D721Med (cell line): Measurements from ENCODE around the gene SLC22A31.

Experiments
- DNase-seq: peaks from one replicate; pipeline ENCODE4 v3.0.0; 2011; ENCODE audit warnings: low spot score; ENCODE audit not compliant: insufficient read length
- FAIRE-seq: peaks from 2 replicates; lab custom pipeline; 2011; peaks lifted over from hg19 to GRCh38; lab: Jason Lieb, UNC
- TF ChIP-seq, protein P1 (sequence below): IDR thresholded peaks from 2 replicates; pipeline ENCODE4 v1.5.1; 2012; ENCODE audit warnings: mild to moderate bottlenecking, control low read depth; ENCODE audit not compliant: insufficient read depth; ENCODE audit errors: missing control alignments

The SLC22A31 gene

DNA sequence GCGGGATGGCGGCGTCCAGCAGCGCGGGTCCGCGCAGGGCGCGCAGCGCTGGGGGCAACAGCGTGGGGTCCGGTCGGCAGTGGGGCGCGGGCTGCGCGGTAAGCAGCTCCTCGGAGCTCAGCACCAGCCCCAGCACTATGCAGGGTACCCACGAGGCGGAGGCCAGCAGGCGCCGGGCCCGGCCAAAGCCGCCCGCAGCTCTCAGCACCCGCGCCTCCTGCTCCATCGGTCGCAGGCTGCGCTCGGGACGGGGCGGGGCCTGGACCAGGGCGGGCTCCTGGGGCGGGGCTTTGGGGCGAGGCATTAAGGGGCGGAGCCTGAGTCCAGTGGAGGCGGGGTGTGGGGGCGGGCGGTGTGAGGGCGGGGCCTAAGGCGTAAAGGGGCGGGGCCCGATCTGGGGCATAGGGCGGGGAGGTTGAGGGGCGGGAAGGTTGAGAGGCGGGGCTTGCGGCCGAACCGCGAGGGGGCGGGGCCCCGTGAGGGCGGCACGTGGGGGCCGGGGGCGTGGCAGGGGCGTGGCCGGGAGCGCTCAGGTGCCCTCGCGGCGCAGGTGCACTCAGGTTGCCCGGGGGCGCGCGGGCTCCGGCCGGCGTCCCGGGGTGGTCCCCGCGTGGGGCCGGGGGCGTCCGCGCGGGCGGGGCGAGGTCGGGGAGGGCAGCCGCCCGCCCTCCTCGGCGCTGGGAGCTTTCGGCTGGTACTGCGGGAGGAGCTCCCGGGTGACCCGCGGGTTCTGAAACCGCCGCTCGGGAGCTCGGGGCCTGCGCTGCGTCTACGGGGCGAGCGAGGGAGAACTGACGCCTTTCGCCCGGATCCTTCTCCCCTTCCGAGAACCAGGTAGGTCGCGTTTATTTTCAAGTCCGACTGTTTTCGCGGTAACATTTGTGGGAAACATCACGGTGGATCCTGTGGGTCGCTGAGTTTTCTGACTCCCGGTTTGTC is 1.4 kb upstream of the SLC22A31 start:
- FAIRE-seq = no peak
- TF ChIP-seq, protein P1, sequence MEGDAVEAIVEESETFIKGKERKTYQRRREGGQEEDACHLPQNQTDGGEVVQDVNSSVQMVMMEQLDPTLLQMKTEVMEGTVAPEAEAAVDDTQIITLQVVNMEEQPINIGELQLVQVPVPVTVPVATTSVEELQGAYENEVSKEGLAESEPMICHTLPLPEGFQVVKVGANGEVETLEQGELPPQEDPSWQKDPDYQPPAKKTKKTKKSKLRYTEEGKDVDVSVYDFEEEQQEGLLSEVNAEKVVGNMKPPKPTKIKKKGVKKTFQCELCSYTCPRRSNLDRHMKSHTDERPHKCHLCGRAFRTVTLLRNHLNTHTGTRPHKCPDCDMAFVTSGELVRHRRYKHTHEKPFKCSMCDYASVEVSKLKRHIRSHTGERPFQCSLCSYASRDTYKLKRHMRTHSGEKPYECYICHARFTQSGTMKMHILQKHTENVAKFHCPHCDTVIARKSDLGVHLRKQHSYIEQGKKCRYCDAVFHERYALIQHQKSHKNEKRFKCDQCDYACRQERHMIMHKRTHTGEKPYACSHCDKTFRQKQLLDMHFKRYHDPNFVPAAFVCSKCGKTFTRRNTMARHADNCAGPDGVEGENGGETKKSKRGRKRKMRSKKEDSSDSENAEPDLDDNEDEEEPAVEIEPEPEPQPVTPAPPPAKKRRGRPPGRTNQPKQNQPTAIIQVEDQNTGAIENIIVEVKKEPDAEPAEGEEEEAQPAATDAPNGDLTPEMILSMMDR = no peak
- DNase-seq = peak; percentile 66

DNA sequence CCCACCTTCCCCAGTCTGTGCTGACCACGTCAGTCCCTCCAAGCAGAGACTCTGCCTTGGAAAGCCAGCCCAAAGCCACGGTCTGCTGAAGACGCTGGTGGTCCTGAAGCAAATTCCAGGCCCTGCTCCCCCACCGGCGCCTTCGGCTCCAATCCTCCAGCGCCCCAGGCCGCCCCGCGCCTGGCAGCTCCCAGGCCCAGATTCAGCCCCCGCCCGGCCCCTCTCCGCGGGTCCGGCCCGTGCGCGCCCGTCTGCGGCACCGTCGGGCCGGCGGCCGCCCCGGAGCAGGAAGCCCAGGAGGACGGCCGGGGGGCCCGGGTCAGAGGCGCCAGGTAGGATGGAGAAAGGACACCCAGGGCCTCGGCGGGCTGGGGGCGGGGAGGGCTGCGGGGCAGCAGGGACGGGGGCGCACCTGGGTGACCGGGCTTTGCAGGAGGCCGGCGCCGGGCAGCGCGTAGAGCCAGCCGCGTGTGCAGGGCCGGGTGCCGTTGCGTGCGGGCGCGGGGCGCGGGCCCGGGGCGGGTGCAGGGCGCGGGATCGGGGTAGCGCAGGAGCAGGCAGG is 594 bp upstream of the SLC22A31 start:
- TF ChIP-seq, protein P1 = no peak

DNA sequence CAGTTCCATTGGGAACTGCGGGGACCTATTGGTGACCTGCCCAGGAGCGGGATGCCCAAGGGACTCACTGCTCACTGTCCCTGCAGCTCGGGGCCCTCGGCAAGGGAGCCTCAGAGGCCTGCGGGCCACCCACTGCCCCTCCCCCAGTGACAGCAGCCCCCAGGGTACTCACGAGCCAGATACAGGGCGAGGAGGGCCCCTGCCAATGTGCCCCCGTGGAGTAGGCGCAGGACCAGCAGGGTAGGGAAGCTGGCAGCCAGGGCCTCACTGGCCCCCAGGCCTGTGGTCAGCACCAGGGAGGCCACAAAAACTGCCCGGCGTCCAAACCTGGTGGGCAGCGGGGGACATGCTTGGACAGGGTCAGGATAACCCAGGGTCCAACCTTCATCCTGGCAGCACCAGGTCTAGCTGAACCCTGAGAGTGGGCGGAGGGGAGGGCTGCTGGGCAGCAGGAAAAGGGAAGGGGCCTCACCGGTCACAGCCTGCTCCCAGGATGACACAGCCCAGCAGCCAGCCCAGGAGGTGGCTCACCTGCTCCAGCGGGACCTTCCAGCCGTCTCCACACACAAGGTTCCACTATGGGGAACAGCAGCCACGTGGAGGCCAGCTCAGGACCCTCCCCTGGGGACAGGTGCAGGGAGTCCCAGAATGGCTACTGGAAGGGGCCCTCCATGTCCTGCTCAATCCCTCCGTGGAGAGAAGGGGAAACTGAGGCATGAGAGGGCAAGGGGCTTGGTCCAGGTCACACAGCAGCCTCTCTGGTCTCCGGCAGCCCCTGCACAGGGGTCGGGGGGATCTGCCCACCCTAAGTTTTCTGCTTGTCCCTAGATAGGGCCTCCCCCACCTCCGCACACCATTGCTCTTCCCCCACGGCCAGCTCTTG is 855 bp downstream of the SLC22A31 start:
- TF ChIP-seq, protein P1 = no peak
- DNase-seq = no peak
- no peak for FAIRE-seq

More for the DNA sequence above, 594 bp upstream of the SLC22A31 start:
- DNase-seq (no peak), FAIRE-seq (no peak)

DNA sequence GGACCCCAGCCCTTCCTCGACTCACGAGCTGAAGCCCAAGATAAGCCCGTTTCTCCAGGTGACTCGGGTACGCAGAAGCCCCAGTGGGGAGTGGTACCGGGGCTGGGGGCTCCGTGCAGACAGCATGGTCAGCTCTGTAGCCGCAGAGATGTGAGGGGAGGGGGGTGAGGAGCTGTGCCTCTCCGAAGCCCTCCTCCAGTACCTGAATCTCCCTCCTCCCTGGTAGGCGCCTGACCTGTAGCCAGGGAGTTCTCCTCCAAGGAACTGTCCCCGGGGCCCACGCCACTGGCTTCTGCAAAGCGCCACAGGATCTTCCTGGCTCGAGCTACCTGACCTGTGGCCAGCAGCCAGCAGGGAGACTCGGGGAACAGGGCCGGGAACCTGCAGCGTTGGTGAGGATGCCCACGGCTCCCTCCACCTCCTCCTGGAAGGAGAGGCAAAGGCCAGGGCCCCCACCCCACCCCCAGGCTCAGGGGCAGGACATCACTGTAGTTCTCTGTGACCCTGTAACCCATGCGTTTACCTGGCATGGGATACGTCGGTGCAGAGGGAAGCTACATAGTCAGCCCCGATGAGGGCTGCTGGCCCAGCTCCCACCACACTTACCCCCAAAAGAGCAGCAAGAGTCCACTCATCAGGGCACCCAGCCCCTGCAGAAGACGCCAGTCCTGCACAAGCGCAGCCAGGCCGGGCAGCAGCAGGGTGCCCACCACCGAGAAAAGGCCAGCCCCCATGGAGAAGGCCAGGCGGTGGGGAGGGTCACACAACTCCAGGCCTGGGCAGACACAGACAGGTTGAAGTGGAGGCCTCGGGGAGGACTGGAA is 1.7 kb downstream of the SLC22A31 start:
- TF ChIP-seq, protein P1 = no peak

DNA sequence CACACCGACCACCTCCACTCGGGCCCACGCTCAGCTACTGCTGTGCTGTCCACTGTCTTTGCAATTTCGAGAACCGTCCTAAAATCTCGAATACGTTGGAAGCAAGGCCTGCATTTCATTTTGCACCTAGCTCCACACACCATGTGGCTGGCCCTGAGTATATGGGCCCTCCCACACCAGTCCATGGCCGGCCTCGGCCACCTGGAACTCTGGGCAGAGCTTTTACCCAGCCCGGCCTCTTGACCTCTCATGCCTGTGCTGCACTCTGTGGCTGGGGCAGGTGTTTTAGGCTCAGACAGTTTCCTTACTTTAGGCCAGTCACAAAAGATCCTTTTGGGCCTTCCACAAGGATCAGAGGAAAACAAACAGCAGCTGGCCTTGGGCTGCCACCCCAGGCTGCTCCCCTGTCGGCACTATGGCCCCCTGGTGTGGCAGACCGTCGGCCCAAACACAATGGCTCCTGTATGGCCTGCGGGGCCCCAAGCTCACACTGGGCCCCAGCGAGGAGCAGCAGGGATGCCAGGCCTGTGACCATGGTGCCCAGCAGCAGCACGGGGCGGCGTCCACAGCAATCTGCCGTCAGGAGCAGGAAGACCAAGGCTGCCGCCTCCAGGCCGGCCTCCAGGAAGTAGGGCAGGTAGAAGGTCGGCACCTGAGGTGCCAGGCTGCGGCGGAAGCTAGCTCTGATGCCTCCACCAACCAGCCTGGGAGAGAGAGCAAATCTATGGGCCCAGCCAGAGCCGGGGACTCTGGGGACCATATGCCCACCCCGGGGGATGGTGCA is 2.5 kb downstream of the SLC22A31 start:
- TF ChIP-seq, protein P1 = no peak
- DNase-seq (no peak), FAIRE-seq (no peak)

More for the DNA sequence above, 1.7 kb downstream of the SLC22A31 start:
- DNase-seq (no peak), FAIRE-seq (no peak)
